SK-N-SH treated with all-trans-retinoic acid at 6 μM for 48 hours (cell line): ENCODE results near the gene MGLL.
A peak's percentile ranks its signal among the peaks of the same experiment; 100 is the strongest.

ENCODE experiments used
- ATAC-seq: fragments of 200-7000 bp; cut with Tn5 transposase; 3 replicates; pipeline ENCODE4 v1.9.1; 2020; ENCODE audit warnings: mild to moderate bottlenecking, moderate library complexity
- ARNTL ChIP-seq: fragments of 450-650 bp; formaldehyde crosslinking; IDR thresholded peaks from 2 replicates; pipeline ENCODE4 v1.5.0; 2020; ENCODE audit warnings: low read depth, mild to moderate bottlenecking, moderate library complexity, borderline replicate concordance
- BACH2 ChIP-seq: fragments of 250-450 bp; sonication (Bioruptor Pico); IDR thresholded peaks from 2 replicates; pipeline ENCODE4 v1.9.0; 2021; ENCODE audit warnings: mild to moderate bottlenecking, borderline replicate concordance
- CSDC2 ChIP-seq: fragments of 250-450 bp; sonication (Bioruptor Pico); IDR thresholded peaks from 2 replicates; pipeline ENCODE4 v1.5.0; 2020; ENCODE audit warnings: mild to moderate bottlenecking, moderate library complexity
- CSRNP3 ChIP-seq: fragments of 250-450 bp; sonication (Bioruptor Pico); IDR thresholded peaks from 2 replicates; pipeline ENCODE4 v1.5.1; 2021; ENCODE audit warnings: mild to moderate bottlenecking, moderate library complexity
- ESRRG ChIP-seq: fragments of 250-450 bp; sonication (Bioruptor Pico); IDR thresholded peaks from 2 replicates; pipeline ENCODE4 v1.6.1; 2021; ENCODE audit warnings: mild to moderate bottlenecking
- OSR1 ChIP-seq: fragments of 250-450 bp; sonication (Bioruptor Pico); IDR thresholded peaks from 2 replicates; pipeline ENCODE4 v1.8.0; 2022; ENCODE audit warnings: moderate library complexity, mild to moderate bottlenecking, inconsistent platforms
- PPARA ChIP-seq: fragments of 250-450 bp; sonication (Bioruptor Pico); IDR thresholded peaks from 2 replicates; pipeline ENCODE4 v1.5.0; 2020; ENCODE audit warnings: mild to moderate bottlenecking, borderline replicate concordance
- RARB ChIP-seq: fragments of 250-450 bp; sonication (Bioruptor Pico); IDR thresholded peaks from 2 replicates; pipeline ENCODE4 v1.8.0; 2021; ENCODE audit warnings: mild to moderate bottlenecking, moderate library complexity
- SNAI2 ChIP-seq: fragments of 250-450 bp; sonication (Bioruptor Pico); IDR thresholded peaks from 2 replicates; pipeline ENCODE4 v1.5.0; 2020; ENCODE audit warnings: mild to moderate bottlenecking, moderate library complexity
- TCF4 ChIP-seq: fragments of 250-450 bp; sonication (Bioruptor Pico); IDR thresholded peaks from 2 replicates; pipeline ENCODE4 v1.8.0; 2021; ENCODE audit warnings: mild to moderate bottlenecking, moderate library complexity, borderline replicate concordance
- TSHZ2 ChIP-seq: fragments of 250-450 bp; sonication (Bioruptor Pico); IDR thresholded peaks from 2 replicates; pipeline ENCODE4 v1.5.0; 2020; ENCODE audit warnings: mild to moderate bottlenecking, moderate library complexity
- ZC3H10 ChIP-seq: fragments of 250-450 bp; sonication (Bioruptor Pico); IDR thresholded peaks from 2 replicates; pipeline ENCODE4 v1.5.1; 2021; ENCODE audit warnings: mild to moderate bottlenecking, moderate library complexity
- ZFP3 ChIP-seq: fragments of 250-450 bp; sonication (Bioruptor Pico); IDR thresholded peaks from 2 replicates; pipeline ENCODE4 v1.5.0; 2020; ENCODE audit warnings: mild to moderate bottlenecking, moderate library complexity
- ZNF565 ChIP-seq: fragments of 450-650 bp; formaldehyde crosslinking; conservative IDR thresholded peaks from 2 replicates; pipeline ENCODE4 v1.5.0; 2020; ENCODE audit warnings: low read depth, mild to moderate bottlenecking, moderate library complexity
- ZNF70 ChIP-seq: fragments of 450-650 bp; formaldehyde crosslinking; IDR thresholded peaks from 2 replicates; pipeline ENCODE4 v1.5.0; 2020; ENCODE audit warnings: mild to moderate bottlenecking, moderate library complexity
- ZNF8 ChIP-seq: fragments of 450-650 bp; formaldehyde crosslinking; IDR thresholded peaks from 2 replicates; pipeline ENCODE4 v1.5.0; 2020; ENCODE audit warnings: mild to moderate bottlenecking, moderate library complexity
- TF ChIP-seq, protein P1 (sequence below): fragments of 250-450 bp; sonication (Bioruptor Pico); IDR thresholded peaks from 2 replicates; pipeline ENCODE4 v1.8.0; 2021; ENCODE audit warnings: low read depth, mild to moderate bottlenecking, moderate library complexity, borderline replicate concordance
- TF ChIP-seq, protein P2 (sequence below): fragments of 250-450 bp; sonication (Bioruptor Pico); IDR thresholded peaks from 2 replicates; pipeline ENCODE4 v1.8.0; 2020; ENCODE audit warnings: mild to moderate bottlenecking, moderate library complexity, borderline replicate concordance

MGLL gene

DNA sequence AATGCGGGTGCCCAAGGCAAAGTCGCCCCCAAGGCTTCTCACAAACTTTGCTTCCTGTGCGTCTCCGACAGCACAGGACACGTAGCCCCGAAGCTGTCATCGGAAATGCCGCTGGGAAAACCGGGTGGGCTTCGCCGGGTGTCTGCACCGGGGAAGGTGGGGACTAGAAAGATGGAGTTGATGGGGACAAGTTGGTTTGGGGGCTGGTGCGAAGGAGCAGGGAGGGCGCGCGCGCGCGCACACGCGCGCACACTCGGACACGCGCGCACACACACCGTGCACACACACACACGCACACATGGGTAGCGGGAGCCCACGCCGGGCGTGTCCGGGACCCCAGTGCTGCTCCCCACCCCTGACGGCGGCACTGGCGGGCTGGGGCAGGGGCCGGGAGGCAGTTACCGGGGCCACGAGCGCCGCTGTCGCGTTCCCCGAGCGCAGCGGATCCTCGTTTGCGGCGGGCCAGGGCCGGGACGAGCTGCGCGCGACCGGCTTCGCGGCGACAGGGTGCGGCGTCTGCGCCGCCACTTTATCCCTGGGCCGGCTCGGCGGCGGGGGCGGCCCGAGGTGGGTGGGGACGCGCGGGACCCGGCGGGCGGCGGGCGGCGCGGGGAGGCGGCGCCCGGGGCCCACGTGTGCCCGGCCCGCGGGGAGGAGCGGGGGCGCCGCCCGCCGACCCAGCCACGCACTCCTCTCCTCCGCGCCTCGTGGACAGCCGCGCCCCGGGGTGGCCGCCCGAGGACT is 539 bp upstream of the MGLL start:
- TF ChIP-seq TSHZ2 (CRISPR knock-in tag), result peak; percentile 38; the same call in 1 of the 2 replicates
- TF ChIP-seq RARB (CRISPR knock-in tag), result no peak
- no peak for TF ChIP-seq CSRNP3 (CRISPR knock-in tag)
- TF ChIP-seq, all 23 proteins: peak for 1
- peak; percentile 50 for ATAC-seq

DNA sequence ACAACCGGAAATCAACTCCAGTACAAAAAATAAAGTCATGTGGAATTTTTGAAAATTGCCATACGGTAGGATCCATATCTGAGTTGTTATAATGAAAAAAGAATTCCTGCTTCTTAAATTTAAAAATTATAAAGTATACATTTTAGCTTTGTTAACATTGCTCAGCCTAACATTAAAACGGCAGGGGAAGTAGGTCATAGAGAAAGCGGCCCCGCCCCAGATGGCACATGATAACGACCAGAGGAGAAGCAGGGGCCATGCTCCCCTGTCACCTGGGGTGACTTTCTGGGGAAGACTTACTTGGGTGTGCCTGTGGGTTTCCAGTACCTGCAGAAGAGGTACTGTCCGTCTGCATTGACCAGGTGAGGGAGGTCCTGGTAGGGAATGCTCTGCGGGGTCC is 921 bp downstream of the MGLL start:
- TF ChIP-seq TCF4 (CRISPR knock-in tag), result no peak
- no peak for TF ChIP-seq ZNF70 (CRISPR knock-in tag)
- no peak for TF ChIP-seq CSRNP3 (CRISPR knock-in tag)
- no peak for TF ChIP-seq ARNTL (CRISPR knock-in tag)
- TF ChIP-seq ZFP3, result no peak
- TF ChIP-seq PPARA (CRISPR knock-in tag), result no peak
- no peak for TF ChIP-seq ESRRG (CRISPR knock-in tag)
- no peak for TF ChIP-seq SNAI2
- TF ChIP-seq RARB (CRISPR knock-in tag), result no peak
- TF ChIP-seq ZNF8, result no peak
- TF ChIP-seq BACH2 (CRISPR knock-in tag), result no peak
- TF ChIP-seq CSDC2 (CRISPR knock-in tag), result no peak
- TF ChIP-seq ZNF565 (CRISPR knock-in tag), result no peak
- no peak for TF ChIP-seq TSHZ2 (CRISPR knock-in tag)

GRCh38 chr3:127820826-127821313 is 1.4 kb downstream of the MGLL start:
- no peak for ATAC-seq
- TF ChIP-seq OSR1 (CRISPR knock-in tag), result no peak
- TF ChIP-seq ZFP3, result no peak
- TF ChIP-seq ZNF8, result no peak
- TF ChIP-seq, protein P1, sequence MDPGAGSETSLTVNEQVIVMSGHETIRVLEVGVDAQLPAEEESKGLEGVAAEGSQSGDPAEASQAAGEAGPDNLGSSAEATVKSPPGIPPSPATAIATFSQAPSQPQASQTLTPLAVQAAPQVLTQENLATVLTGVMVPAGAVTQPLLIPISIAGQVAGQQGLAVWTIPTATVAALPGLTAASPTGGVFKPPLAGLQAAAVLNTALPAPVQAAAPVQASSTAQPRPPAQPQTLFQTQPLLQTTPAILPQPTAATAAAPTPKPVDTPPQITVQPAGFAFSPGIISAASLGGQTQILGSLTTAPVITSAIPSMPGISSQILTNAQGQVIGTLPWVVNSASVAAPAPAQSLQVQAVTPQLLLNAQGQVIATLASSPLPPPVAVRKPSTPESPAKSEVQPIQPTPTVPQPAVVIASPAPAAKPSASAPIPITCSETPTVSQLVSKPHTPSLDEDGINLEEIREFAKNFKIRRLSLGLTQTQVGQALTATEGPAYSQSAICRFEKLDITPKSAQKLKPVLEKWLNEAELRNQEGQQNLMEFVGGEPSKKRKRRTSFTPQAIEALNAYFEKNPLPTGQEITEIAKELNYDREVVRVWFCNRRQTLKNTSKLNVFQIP (CRISPR knock-in tag), result no peak
- TF ChIP-seq ARNTL (CRISPR knock-in tag), result no peak
- TF ChIP-seq CSRNP3 (CRISPR knock-in tag), result no peak
- TF ChIP-seq, protein P2, sequence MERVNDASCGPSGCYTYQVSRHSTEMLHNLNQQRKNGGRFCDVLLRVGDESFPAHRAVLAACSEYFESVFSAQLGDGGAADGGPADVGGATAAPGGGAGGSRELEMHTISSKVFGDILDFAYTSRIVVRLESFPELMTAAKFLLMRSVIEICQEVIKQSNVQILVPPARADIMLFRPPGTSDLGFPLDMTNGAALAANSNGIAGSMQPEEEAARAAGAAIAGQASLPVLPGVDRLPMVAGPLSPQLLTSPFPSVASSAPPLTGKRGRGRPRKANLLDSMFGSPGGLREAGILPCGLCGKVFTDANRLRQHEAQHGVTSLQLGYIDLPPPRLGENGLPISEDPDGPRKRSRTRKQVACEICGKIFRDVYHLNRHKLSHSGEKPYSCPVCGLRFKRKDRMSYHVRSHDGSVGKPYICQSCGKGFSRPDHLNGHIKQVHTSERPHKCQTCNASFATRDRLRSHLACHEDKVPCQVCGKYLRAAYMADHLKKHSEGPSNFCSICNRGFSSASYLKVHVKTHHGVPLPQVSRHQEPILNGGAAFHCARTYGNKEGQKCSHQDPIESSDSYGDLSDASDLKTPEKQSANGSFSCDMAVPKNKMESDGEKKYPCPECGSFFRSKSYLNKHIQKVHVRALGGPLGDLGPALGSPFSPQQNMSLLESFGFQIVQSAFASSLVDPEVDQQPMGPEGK (CRISPR knock-in tag), result no peak
- no peak for TF ChIP-seq ZNF565 (CRISPR knock-in tag)
- no peak for TF ChIP-seq CSDC2 (CRISPR knock-in tag)
- TF ChIP-seq BACH2 (CRISPR knock-in tag), result no peak
- no peak for TF ChIP-seq RARB (CRISPR knock-in tag)
- TF ChIP-seq PPARA (CRISPR knock-in tag), result no peak
- TF ChIP-seq ZC3H10 (CRISPR knock-in tag), result no peak
- no peak for TF ChIP-seq SNAI2
- TF ChIP-seq, all 23 proteins: peak for 0

More for the DNA sequence above, 921 bp downstream of the MGLL start:
- ATAC-seq, result no peak
